ENCODE data around the gene ZDHHC21.

Gene ZDHHC21

GRCh38 chr9:14645648-14646047 lies 47.6 kb downstream of the ZDHHC21 start:
- Histone ChIP-seq H3K9me3 (ENCODE audit: control insufficient read depth, low read length) (no peaks in the 10 kb centered on the region), H3K27me3 (ENCODE audit: control insufficient read depth, insufficient read depth, low read length) (no peaks in the 10 kb centered on the region), H3K36me3 (ENCODE audit: control insufficient read depth, insufficient read depth, low read length) (no peaks in the 10 kb centered on the region), H3K9ac (ENCODE audit: low read length) (no peak overlapping the region), H3K4me1 (ENCODE audit: control insufficient read depth, insufficient read depth, low read length) (no peaks in the 10 kb centered on the region), H3K4me3 (ENCODE audit: low read length) (no peak overlapping the region)

GRCh38 chr9:14640967-14641366 lies 52.3 kb downstream of the ZDHHC21 start:
- Histone ChIP-seq H3K9ac (ENCODE audit: low read length) (no peak overlapping the region), H3K27me3 (ENCODE audit: control insufficient read depth, insufficient read depth, low read length) (no peaks in the 10 kb centered on the region), H3K9me3 (ENCODE audit: control insufficient read depth, low read length) (no peaks in the 10 kb centered on the region), H3K36me3 (ENCODE audit: control insufficient read depth, insufficient read depth, low read length) (no peaks in the 10 kb centered on the region), H3K4me3 (ENCODE audit: low read length) (no peak overlapping the region), H3K4me1 (ENCODE audit: control insufficient read depth, insufficient read depth, low read length) (no peaks in the 10 kb centered on the region)

- Histone ChIP-seq H3K27me3 (ENCODE audit: control insufficient read depth, insufficient read depth, low read length) (no peaks in the 10 kb centered on the region), H3K9ac (ENCODE audit: low read length) (no peak overlapping the region), H3K36me3 (ENCODE audit: control insufficient read depth, insufficient read depth, low read length) (no peaks in the 10 kb centered on the region), H3K4me3 (ENCODE audit: low read length) (no peak overlapping the region), H3K4me1 (ENCODE audit: control insufficient read depth, insufficient read depth, low read length) (no peaks in the 10 kb centered on the region), H3K9me3 (ENCODE audit: control insufficient read depth, low read length) (no peaks in the 10 kb centered on the region)
These were observed 52.9 kb downstream of the ZDHHC21 start for GRCh38 chr9:14640294-14640693.

- no peak overlapping the region for H3K9ac ChIP-seq (ENCODE audit: low read length)
- no peak overlapping the region for H3K4me3 ChIP-seq (ENCODE audit: low read length)
- H3K9me3 ChIP-seq (ENCODE audit: control insufficient read depth, low read length) = no peaks in the 10 kb centered on the region
- no peaks in the 10 kb centered on the region for H3K36me3 ChIP-seq (ENCODE audit: control insufficient read depth, insufficient read depth, low read length)
- no peaks in the 10 kb centered on the region for H3K4me1 ChIP-seq (ENCODE audit: control insufficient read depth, insufficient read depth, low read length)
- no peaks in the 10 kb centered on the region for H3K27me3 ChIP-seq (ENCODE audit: control insufficient read depth, insufficient read depth, low read length)
These were observed 59.2 kb downstream of the ZDHHC21 start for GRCh38 chr9:14633906-14634565.

- Histone ChIP-seq H3K4me1 (ENCODE audit: control insufficient read depth, insufficient read depth, low read length) (no peaks in the 10 kb centered on the region), H3K9me3 (ENCODE audit: control insufficient read depth, low read length) (no peaks in the 10 kb centered on the region), H3K4me3 (ENCODE audit: low read length) (no peak overlapping the region), H3K9ac (ENCODE audit: low read length) (no peak overlapping the region), H3K27me3 (ENCODE audit: control insufficient read depth, insufficient read depth, low read length) (no peaks in the 10 kb centered on the region), H3K36me3 (ENCODE audit: control insufficient read depth, insufficient read depth, low read length) (no peaks in the 10 kb centered on the region)
These were observed 60.1 kb downstream of the ZDHHC21 start for GRCh38 chr9:14633148-14633547.

GRCh38 chr9:14627513-14627912 lies 65.7 kb downstream of the ZDHHC21 start:
- no peak overlapping the region for H3K9ac ChIP-seq (ENCODE audit: low read length)
- no peak overlapping the region for H3K4me3 ChIP-seq (ENCODE audit: low read length)
- no peaks in the 10 kb centered on the region for H3K9me3 ChIP-seq (ENCODE audit: control insufficient read depth, low read length)
- no peaks in the 10 kb centered on the region for H3K36me3 ChIP-seq (ENCODE audit: control insufficient read depth, insufficient read depth, low read length)
- no peaks in the 10 kb centered on the region for H3K27me3 ChIP-seq (ENCODE audit: control insufficient read depth, insufficient read depth, low read length)
- no peaks in the 10 kb centered on the region for H3K4me1 ChIP-seq (ENCODE audit: control insufficient read depth, insufficient read depth, low read length)

GRCh38 chr9:14618836-14619420 lies 74.3 kb downstream of the ZDHHC21 start:
- no peaks in the 10 kb centered on the region for H3K27me3 ChIP-seq (ENCODE audit: control insufficient read depth, insufficient read depth, low read length)

GRCh38 chr9:14616188-14616982 lies 76.8 kb downstream of the ZDHHC21 start:
- Histone ChIP-seq H3K4me1 (ENCODE audit: control insufficient read depth, insufficient read depth, low read length) (peaks cover 11% of the 10 kb centered on the region), H3K9ac (ENCODE audit: low read length) (no peak overlapping the region), H3K27me3 (ENCODE audit: control insufficient read depth, insufficient read depth, low read length) (no peaks in the 10 kb centered on the region), H3K4me3 (ENCODE audit: low read length) (no peak overlapping the region), H3K36me3 (ENCODE audit: control insufficient read depth, insufficient read depth, low read length) (no peaks in the 10 kb centered on the region), H3K9me3 (ENCODE audit: control insufficient read depth, low read length) (no peaks in the 10 kb centered on the region)

More at GRCh38 chr9:14618836-14619420, 74.3 kb downstream of the ZDHHC21 start:
- no peaks in the 10 kb centered on the region for H3K9me3 ChIP-seq (ENCODE audit: control insufficient read depth, low read length)
- H3K9ac ChIP-seq (ENCODE audit: low read length) = no peak overlapping the region
- H3K4me1 ChIP-seq (ENCODE audit: control insufficient read depth, insufficient read depth, low read length) = peaks cover 13% of the 10 kb centered on the region
- no peak overlapping the region for H3K4me3 ChIP-seq (ENCODE audit: low read length)
- H3K36me3 ChIP-seq (ENCODE audit: control insufficient read depth, insufficient read depth, low read length) = no peaks in the 10 kb centered on the region

GRCh38 chr9:14608540-14608939 lies 84.7 kb downstream of the ZDHHC21 start:
- Histone ChIP-seq H3K36me3 (ENCODE audit: control insufficient read depth, insufficient read depth, low read length) (no peaks in the 10 kb centered on the region), H3K9me3 (ENCODE audit: control insufficient read depth, low read length) (no peaks in the 10 kb centered on the region)

GRCh38 chr9:14597171-14597799 lies 95.9 kb downstream of the ZDHHC21 start:
- H3K27me3 ChIP-seq (ENCODE audit: control insufficient read depth, insufficient read depth, low read length) = no peaks in the 10 kb centered on the region
- no peaks in the 10 kb centered on the region for H3K9me3 ChIP-seq (ENCODE audit: control insufficient read depth, low read length)
- no peaks in the 10 kb centered on the region for H3K36me3 ChIP-seq (ENCODE audit: control insufficient read depth, insufficient read depth, low read length)
- no peaks in the 10 kb centered on the region for H3K4me1 ChIP-seq (ENCODE audit: control insufficient read depth, insufficient read depth, low read length)
- H3K4me3 ChIP-seq (ENCODE audit: low read length) = no peak overlapping the region
- no peak overlapping the region for H3K9ac ChIP-seq (ENCODE audit: low read length)

More at GRCh38 chr9:14608540-14608939, 84.7 kb downstream of the ZDHHC21 start:
- Histone ChIP-seq H3K27me3 (ENCODE audit: control insufficient read depth, insufficient read depth, low read length) (no peaks in the 10 kb centered on the region), H3K4me3 (ENCODE audit: low read length) (no peak overlapping the region), H3K4me1 (ENCODE audit: control insufficient read depth, insufficient read depth, low read length) (no peaks in the 10 kb centered on the region), H3K9ac (ENCODE audit: low read length) (no peak overlapping the region)

GRCh38 chr9:14593406-14593805 lies 99.8 kb downstream of the ZDHHC21 start:
- Histone ChIP-seq H3K4me1 (ENCODE audit: control insufficient read depth, insufficient read depth, low read length) (no peaks in the 10 kb centered on the region), H3K27me3 (ENCODE audit: control insufficient read depth, insufficient read depth, low read length) (no peaks in the 10 kb centered on the region), H3K9me3 (ENCODE audit: control insufficient read depth, low read length) (no peaks in the 10 kb centered on the region), H3K4me3 (ENCODE audit: low read length) (no peak overlapping the region), H3K36me3 (ENCODE audit: control insufficient read depth, insufficient read depth, low read length) (no peaks in the 10 kb centered on the region), H3K9ac (ENCODE audit: low read length) (no peak overlapping the region)

- Histone ChIP-seq H3K4me3 (ENCODE audit: low read length) (no peak overlapping the region), H3K9me3 (ENCODE audit: control insufficient read depth, low read length) (no peaks in the 10 kb centered on the region), H3K9ac (ENCODE audit: low read length) (no peak overlapping the region), H3K36me3 (ENCODE audit: control insufficient read depth, insufficient read depth, low read length) (no peaks in the 10 kb centered on the region), H3K27me3 (ENCODE audit: control insufficient read depth, insufficient read depth, low read length) (no peaks in the 10 kb centered on the region), H3K4me1 (ENCODE audit: control insufficient read depth, insufficient read depth, low read length) (no peaks in the 10 kb centered on the region)
These were observed 101.8 kb downstream of the ZDHHC21 start for GRCh38 chr9:14591411-14591810.

All from mucosa of stomach (tissue), 1 donor.